GM18873 (cell line): Measurements from ENCODE around the gene DCAF8.
"Not testable (repeated sequence)": the region's sequence is repeated elsewhere in the genome, so short reads cannot be mapped to it uniquely, and the experiment has no call there.

ENCODE experiments used
- ATAC-seq: cut with Tn5 transposase; IDR thresholded peaks from one replicate; pipeline ENCODE4 v1.9.1; 2021; ENCODE audit warnings: mild to moderate bottlenecking, moderate library complexity, moderate number of reproducible peaks; ENCODE audit not compliant: unreplicated experiment, low FRiP score

DCAF8 gene

DNA sequence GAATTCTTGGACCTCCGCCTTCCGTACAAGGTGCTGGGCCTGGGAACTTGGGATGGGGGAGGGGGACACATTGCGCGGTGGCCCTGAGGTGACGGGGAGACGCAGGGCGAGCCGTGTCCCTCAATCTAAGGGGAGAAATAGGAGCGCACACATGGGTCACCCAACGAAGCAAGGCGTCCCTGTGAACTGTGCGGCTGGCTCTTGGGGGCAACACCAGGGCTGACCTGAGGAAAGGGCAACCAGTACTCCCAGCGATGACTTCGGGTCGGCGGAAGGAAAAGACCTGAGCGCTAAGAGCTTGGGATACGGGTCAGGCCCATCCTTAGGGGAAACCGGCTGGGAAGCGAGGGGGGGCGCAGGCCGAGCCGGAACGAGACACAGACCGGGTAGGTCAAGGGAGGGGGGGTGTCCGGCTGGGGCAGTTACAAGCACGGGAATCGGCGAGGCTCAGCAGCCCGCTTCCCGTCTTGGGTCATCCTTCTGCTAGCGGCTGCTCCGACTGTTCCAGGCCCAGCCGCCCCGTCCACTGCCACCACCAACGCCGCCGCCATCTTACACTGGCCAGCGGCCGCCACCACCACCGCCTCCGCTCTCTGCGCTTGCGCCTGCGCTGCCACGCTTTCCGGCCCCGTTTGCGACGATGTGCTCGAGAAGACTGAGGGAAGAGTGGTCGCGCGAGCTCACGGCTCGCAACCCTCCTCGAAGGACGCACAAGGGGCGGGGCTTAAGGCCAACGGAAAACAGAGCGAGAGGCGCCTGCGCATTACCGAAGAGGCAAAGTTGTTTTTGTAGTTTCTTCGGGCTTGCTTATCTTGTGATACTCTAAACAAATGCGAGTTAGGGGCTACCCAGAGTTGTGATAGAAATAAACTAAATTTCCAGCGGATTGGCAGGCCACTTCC is at the start of gene DCAF8:
Gene DCAF8, minus strand, starts transcription at position 657 of the 902 bp plus-strand sequence. CDS start 18,541 bp downstream, outside the sequence.
- ATAC-seq, result peak; percentile 77

DNA sequence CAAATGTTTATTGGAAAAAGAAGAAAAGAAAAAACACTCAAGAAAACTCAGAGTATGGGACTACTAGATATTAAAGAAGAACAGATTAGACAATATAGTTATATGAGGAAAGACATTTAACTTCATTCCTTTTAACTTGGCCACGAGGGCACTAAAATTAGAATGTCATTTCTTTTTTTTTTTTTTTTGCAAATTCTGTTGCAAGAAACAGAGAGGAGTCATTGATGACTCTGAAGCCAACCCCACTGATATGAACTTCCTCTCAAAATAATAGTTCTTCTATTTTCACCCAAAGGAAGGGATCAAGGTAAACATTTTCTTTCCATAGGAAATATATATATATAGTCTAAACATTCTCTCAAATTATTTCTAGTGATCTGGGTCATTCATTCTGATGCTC is 47.2 kb upstream of the DCAF8 start:
- no peak for ATAC-seq

DNA sequence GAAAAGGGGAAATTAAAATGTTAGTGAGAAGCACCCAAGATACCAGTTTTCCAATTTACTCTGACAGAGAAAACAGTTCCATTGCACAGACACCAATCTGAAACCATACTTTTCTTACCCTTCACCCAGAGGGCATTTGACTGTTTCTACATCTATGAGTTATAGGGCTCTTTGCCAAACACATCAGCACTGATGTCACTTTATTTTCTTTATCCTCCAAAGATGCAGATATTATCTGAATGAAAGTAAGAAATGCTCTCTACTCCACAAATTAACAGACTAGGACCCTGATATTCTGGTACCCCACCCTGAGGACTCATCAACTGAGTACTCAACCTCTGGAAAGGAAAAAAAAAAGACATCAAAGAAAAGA is 46.8 kb upstream of the DCAF8 start:
- no peak for ATAC-seq

DNA sequence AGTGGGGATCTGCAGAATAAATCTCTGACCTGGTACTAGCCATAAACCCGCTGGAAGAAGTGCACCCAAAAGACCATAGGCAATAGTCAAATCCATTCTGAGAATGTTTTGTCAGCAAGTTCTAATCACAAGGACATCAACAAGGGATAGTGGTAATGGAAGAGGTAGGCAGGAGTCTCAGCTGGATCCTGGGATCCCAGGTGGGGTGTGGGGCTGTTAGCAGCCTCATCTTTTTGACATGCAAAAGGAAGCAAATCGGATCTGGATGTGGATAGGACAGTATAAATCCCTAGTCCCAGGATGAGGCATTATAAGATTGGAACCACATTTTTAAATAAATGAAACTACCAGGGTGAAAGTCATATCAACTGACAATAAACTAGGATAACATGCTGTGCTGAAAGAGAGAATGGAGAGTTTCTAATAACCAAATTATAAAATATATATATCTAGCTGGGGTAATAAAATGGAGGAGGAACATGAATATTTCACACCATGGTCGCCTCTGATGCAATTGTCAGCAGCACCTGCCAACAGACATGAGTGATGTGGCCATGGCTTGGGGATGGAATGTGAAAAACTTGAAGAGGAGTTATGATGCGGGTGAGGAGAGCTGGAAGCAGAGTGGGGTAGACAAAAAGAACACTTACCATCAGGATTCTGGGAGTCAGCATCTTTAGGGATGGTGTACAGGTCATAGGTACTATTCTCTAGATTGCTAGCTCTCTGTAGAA is 46.3 kb upstream of the DCAF8 start:
- ATAC-seq, result no peak

DNA sequence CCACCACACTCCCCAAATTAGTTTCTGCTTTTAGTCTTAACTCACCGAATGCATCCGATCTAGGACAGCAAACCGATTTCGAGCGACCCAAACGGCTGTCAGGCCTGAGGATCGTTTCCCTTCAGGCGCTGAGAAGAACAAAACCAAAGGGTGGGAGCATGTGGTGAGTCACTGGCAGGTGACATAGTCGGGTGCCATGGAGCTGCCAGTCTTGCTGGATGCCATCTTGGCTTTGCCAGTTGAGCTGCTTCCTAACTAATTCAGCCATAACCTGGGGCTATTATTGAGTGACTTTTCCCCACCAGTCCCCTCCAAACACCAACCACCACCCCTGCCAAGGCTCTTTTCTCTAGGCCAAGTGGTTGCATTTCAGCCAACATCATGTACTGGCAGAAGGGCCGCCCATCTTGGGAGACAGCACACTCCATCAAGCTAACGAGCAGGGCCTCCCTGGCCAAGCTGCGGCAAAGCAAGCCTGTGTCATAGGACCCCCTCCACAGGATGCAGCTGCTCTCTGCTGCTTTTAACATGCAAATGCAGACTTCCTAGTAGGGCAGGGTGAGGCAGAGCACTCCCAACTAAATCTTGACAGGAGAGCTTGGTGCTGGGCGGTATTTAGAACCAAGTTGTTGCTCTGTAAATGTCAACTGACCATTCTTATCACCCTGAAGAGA is 44.9 kb upstream of the DCAF8 start:
- ATAC-seq, result no peak

DNA sequence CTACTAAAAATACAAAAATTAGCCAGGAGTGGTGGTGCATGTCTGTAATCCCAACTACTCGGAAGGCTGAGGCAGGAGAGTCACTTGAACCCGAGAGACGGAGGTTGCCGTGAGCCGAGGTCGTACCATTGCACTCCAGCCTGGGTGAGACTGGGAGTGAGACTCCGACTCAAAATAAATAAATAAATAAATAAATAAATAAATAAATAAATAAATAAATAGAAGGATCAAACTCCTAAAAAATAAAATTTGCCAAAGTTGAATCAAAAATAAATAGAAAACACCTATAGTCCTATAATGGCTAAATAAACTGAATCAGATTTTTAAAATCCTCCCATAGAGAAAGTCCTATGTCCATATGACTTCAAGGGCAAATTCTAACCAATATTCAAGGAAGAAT is 37.8 kb upstream of the DCAF8 start:
- no peak for ATAC-seq

DNA sequence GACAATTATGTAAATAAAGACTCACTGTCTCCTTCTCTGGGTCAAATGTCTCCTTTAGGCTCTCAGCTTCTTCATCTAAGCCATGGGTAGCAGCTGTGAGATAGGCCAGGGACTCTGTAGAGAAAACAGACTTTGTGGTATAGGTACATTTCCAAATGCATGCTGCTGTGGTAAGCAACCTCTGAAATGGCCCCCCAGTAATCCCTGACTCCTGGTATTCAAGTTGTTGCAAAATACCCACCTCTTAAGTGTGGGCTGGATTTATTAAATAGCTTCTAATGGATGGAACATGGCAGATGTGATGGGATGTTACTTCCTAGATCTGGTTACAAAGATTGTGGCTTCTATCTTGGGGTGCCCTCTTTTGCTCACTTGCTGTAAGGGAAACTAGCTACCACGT is 33.7 kb upstream of the DCAF8 start:
- ATAC-seq, result no peak

DNA sequence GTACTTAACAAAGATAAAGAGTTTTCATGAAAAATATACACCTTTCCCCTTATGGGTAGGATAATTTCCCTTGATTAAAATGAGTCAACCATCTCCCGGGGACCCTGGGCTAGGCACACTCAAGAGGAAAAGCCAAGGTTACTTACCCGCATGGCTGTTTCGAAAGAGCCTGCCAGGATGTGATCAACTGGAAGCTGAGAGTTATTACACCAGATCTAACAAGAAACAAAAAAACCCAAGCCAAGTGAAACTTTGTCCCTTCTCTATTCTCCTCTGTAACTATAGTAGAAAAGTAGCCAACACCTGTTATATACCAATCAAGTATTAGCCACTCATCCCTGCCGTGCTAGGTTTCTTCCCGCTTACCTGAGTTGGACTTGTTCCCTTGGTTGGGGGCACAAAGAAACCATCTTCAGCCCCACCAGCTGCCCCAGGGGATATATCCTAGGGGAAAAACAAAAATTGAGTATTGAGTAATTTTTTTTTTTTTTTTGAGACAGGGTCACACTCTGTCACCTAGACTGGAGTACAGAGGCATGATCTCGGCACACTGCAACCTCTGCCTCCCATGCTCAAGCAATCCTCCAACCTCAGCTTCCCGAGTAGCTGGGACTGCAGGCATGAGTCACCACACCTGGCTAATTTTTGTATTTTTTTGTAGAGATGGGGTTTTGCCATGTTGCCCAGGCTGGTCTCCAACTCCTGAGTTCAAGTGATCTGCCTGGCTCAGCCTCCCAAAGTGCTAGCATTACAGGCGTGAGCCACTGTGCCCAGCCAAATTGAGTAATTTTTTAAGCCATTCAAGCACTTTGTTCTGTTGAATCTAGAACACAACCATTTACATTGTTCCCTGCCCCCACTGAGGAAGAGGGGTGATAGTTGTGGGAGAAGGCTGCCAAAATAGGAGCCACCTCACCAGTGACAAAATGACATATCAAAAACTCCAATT is 30.9 kb upstream of the DCAF8 start:
- ATAC-seq, result no peak

DNA sequence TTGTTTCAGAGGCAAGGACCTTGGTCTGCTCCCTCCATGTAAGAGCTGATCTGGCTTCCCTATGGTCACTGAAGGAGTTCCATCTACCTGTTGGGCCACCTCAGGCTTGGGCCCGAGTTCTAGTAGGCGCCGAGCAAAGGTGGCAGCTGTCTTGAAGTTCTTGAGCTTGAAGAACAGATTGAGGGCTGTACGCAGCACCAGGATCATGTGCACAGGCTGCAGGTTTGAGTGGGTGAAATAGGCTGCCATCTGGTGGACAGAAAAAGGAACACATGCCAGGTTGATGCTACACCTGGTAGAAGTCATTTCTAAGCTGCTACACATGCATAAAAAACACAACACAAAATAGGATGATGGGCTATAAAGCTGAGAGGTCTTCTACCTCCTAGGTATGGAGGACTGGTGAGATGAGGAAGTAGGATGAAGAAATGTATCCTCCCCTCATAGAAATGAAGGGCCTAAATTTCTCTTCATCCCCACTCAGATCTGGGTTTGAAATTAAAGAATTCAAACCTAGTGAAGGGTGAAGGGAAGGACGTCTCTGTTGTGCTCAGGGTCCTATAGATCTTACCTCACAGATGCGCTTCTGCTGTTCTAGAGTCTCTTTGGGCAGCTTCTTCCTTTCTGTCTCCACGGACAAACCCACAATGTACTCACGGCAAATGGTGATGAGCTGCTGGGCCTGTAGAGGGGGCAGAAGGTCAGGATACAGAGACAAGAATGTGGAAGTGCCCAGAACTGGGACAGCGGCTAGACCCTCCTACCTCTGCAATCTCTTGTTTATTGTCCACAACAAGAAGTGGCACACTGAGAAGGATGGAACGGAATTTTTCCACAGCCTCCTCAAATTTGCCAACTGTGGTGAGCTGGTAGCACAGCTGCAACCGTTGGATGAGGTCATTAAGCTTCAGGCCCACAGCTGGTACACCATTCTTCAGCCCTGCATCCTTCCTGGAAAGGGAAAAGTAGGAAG is 29.2 kb upstream of the DCAF8 start:
- ATAC-seq, result peak; percentile 54

DNA sequence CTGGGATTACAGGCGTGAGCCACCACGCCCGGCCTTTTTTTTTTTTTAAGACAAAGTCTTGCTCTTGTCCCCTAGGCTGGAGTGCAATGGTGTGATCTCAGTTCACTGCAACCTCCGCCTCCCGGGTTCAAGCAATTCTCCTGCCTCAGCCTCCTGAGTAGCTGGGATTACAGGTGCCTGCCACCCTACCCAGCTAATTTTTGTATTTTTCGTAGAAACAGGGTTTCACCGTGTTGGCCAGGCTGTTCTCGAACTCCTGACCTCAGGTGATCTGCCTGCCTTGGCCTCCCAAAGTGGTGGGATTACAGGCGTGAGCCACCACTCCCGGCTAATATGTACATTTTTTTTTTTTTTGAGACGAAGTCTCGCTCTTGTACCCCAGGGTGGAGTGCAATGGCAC is 25.4 kb upstream of the DCAF8 start:
- not testable (repeated sequence) for ATAC-seq

DNA sequence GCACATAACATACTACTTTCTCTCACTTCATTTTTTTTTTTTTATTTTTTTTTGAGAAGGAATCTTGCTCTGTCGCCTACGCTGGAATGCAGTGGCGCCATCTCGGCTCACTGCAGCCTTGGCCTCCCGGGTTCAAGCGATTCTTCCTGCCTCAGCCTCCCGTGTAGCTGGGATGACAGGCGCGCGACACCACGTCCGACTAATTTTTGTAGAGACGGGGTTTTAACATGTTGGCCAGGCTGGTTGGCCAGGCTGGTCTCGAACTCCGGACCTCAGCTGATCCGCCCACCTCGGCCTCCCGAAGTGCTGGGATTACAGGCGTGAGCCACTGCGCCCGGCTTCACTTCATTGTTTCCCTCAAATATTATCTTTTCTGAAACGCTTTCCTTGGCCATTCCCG is 23.2 kb upstream of the DCAF8 start:
- ATAC-seq, result no peak

DNA sequence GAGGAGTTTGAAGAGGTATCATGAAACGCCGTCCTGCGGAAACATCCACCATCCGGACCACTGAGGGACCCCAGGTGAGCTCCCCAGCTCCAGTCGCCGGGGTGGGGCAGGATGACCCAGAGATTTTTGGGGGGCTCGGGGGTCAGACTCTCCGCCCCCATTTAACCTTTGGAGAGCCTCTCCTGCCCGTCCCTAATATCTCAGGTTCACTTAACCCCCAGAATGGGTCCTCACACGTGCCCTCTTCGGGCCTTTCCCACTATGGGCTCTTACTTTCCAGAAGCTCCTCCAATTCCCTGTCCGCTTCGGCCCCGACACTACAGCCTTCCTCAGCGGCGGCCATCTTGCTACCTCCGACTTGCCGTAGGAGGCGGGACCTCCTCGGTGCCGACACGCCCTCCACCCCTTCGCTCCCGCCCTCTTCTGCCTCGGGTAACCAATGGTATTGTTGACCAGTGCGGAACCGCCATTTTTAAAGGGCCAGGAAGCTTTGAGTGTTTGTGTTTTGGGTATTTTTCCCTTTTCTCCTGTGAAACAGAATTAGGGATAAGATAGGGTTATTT is 22.5 kb upstream of the DCAF8 start, which contains the start of gene PEX19:
Gene PEX19, minus strand, starts transcription at position 352 of the 563 bp plus-strand sequence. Its CDS starts 9 bp downstream, at position 343.
- peak; percentile 84 for ATAC-seq

DNA sequence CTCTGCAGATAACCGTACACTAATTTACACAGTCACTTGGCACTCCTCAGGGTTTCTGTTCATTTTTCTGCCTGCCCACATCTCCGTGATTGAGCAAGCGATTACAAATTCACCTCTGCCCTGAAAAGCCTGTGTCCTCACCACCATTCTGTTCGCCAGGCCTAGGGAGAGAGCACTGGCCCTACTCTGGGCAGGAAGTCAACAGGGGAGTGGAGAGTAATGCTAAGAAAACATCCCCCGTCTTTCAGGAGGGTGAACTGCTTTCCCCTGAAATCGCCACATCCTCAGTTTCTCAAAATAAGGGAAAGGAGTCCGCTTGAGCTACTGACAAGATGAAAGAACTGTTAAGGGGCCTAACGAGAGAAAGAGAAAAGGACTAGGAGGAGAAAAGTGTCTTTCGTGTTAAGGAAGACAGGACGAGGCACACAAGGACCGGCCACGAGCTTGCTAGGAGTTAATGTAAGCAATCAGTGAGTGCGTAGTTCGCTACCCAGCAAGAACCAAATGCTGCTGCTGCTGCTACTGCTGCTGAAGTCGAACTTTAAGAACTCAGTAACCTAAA is 22.0 kb upstream of the DCAF8 start:
- no peak for ATAC-seq

DNA sequence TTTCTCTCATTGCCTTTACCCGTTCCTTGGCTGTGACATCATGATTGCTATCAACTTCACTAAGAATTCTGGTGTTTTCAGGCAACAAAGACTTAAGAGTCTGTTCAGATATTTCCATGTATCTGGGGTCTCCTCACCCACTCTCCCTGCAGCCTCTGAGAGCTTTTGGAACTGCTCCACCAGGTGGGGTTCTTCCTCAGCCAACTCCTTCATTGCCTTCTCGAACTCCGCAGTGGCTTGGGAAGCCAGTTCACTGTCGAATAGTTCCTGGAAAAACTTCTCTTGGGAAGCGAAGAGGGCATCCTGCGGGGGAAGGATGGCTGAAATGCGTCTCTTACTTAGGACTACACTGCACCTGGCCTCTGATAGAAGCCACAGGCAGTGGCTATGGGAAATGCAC is 20.5 kb upstream of the DCAF8 start:
- no peak for ATAC-seq

DNA sequence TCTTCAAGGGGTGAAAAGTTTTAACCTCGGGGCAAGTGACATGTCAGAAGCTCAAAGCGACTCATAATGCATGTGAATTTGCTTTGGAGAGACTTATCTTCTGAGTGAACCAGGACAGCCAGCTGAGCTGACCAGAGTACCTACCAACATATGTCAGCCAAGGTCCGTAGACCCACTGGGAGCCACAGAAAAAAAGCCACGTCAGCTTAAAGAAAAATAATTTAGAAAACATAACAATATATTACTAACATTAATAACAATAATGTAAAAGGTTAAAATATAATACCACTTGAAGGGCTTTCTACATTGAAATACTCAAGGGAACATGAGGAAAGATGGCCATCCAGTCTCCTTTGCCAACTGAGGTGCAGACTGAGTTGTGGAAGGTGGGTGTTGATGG is 15.6 kb upstream of the DCAF8 start:
- ATAC-seq, result no peak

DNA sequence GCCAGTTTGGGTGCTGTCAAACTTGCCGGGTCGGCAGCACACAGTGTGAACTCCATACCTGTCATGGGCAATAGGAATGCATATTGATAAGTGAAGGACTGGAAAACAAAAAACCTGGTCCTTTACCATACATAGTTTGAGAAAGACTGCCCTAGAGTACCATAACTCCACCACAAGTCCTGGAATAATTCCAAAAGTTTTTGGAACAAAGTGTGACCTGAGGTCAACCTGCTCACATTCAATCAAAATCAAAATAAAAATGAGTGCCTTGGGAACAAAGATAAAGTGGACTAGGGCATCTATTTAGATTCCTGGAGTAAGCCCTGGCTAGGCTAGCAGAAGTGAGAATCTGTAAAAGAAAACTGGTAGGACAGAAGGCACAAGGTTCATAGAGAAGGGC is 15.0 kb upstream of the DCAF8 start:
- no peak for ATAC-seq

DNA sequence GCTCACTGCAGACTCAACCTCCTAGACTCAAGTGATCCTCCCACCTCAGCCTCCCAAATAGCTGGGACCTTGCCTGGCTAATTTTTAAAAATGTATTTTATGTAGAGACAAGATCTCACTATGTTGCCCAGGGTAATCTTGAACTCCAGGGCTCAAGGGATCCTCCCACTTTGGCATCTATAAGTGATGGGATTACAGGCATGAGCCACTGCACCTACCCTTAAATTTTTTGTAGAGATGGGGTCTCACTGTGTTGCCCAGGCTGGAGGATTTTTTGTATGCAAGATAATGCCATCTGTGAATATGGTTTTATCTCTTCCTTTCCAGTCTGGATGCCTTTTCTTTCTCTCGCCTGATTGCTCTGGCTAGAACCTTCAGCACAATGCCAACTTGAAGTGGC is 8.7 kb upstream of the DCAF8 start:
- ATAC-seq, result no peak

DNA sequence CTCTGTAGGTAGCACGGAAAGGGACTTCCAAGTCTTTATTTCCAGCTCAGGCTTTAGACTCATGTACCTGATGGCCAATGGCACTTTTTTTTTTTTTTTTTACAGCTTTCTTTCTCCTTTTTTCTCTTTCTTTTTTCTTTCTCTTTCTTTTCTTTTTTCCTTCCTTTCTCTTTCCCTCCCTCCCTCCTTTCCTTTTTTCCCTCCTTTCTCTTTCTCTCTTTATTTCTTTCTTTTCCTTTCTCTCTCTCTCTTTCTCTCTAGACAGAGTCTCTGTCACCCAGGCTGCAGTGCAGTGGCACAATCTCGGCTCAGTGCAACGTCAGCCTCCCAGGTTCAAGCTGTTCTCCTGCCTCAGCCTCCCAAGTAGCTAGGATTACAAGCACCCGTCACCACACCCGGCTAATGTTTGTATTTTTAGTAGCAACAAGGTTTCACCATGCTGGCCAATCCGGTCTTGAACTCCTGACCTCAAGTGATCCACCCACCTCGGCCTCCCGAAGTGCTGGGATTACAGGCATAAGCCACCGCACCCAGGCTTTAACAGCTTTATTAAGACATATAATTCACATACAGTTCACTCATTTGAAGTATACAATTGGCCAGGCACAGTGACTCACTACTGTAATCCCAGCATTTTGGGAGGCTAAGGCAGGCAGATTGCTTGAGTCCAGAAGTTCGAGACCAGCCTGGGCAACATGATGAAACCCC is 5.1 kb upstream of the DCAF8 start:
- ATAC-seq, result no peak
